HepG2 (cell line): ENCODE data around the gene C16orf89. TPM values are rescaled to one million over a fixed set of nuclear protein-coding genes. Genes with fewer than 3 reads are reported as not detected.
A peak's percentile ranks its signal among the peaks of the same experiment; 100 is the strongest.

Experiments
- ARID2 ChIP-seq: sonication (generic); formaldehyde crosslinking; IDR thresholded peaks from 2 replicates; pipeline ENCODE4 v1.8.1; 2022; ENCODE audit warnings: mild to moderate bottlenecking, missing genetic modification reagents, borderline replicate concordance
- FOXK2 ChIP-seq: fragments of 450-650 bp; IDR thresholded peaks from 2 replicates; pipeline ENCODE4 v1.6.1; 2016
- JUNB ChIP-seq: sonication (generic); formaldehyde crosslinking; IDR thresholded peaks from 2 replicates; pipeline ENCODE4 v1.8.0; 2022; ENCODE audit warnings: missing genetic modification reagents, mild to moderate bottlenecking, borderline replicate concordance
- ZNF773 ChIP-seq: sonication (generic); formaldehyde crosslinking; IDR thresholded peaks from 2 replicates; pipeline ENCODE4 v1.4.0; 2020; ENCODE audit warnings: missing genetic modification reagents, borderline replicate concordance
- ZNF839 ChIP-seq: sonication (generic); formaldehyde crosslinking; IDR thresholded peaks from 2 replicates; pipeline ENCODE4 v1.4.0; 2020; ENCODE audit warnings: missing genetic modification reagents, mild to moderate bottlenecking, borderline replicate concordance
- polyA plus RNA-seq, 8 experiments: library from polyadenylated mRNA; depleted of rRNA in 3 of 8; stranded (reverse) in 7 of 8; unstranded in 1 of 8; fragments of >200 nt; fragmentation: Illumina TruSeq in 4 of 8; extraction: Trizol in 4 of 8; gene quantifications; 2 replicates each; pipeline versions ENCODE4 v1.2.1 to v1.2.3, GENCODE V29; 2011 to 2016; ENCODE audit warnings: low read depth in 4 of 8, missing spikeins in 1 of 8, mixed read lengths in 1 of 8; ENCODE audit not compliant: insufficient read depth in 1 of 8
- total RNA-seq, 5 experiments: library from RNA; depleted of rRNA; stranded (reverse); fragments of >200 nt; fragmentation: Illumina TruSeq; extraction: Trizol; gene quantifications; 2 replicates each; pipeline ENCODE4 v1.2.3, GENCODE V29; 2016; ENCODE audit warnings: low read depth in 1 of 5
- TF ChIP-seq, protein P1 (sequence below), 2 experiments: fragments of 450-650 bp in 1 of 2; sonication (generic) in 1 of 2; formaldehyde crosslinking in 1 of 2; IDR thresholded peaks; 2 replicates each; pipeline versions ENCODE4 v1.6.1 to v1.8.0; 2016 to 2022; ENCODE audit warnings: antibody characterized with exemption in 1 of 2, mild to moderate bottlenecking in 1 of 2, missing genetic modification reagents in 1 of 2
- TF ChIP-seq, protein P2 (sequence below): sonication (generic); formaldehyde crosslinking; IDR thresholded peaks from 2 replicates; pipeline ENCODE4 v1.4.0; 2020; ENCODE audit warnings: mild to moderate bottlenecking, low read depth, missing genetic modification reagents
- TF ChIP-seq, protein P3 (sequence below): sonication (generic); formaldehyde crosslinking; IDR thresholded peaks from 2 replicates; pipeline ENCODE4 v1.4.0; 2020; ENCODE audit warnings: mild to moderate bottlenecking, missing genetic modification reagents, borderline replicate concordance

The C16orf89 gene
- total and polyA plus RNA-seq, 2 of the 13 experiments (the other 11 are each of a cell fraction or from before 2014, with no cell fraction given), result 1.9 to 3.4 TPM

DNA sequence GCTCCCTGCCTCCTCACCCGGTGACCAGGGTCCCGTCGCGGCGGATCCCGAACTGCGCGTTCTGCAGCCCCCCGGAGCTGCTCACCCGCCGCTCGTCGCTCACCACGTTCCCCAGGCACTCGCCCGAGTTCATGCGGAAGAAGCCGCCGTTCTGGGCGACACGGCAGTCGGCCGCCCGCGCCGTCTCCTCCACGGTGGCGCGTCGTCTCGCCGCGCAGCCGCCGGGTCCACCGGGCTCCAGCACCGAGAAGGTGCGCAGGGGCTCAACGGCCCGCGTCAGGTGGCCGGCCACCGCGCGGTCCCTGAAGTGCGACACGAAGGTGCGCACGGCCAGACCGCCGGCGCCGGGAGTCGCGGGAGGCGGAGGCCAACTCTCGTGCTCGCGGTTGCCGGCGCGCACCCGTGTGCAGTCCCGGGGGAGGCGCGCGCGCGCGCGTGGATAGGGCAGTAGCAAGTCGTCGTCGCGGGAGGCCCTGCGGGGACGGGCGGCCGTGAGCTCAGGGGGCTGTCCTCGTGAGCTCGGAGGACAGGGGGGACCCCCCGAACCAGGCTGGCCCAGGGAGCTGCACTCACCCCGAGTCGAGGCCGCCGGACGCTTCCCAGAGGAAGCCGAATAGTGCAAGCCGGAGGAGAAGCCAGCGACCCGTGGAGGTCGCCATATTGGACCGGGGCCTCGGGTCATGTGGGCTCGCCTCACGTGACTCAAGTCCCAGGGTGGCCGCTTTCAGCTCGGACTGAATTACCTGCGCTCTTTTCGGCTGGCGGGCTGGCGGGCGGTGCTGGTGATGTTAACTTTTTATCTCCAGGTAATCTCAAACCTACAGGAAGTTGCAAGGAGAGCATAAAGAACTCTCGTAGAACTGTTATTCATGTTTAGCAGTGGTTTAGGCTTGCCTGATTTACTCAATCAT lies 32.2 kb downstream of the C16orf89 start, which contains the start of gene NAGPA (continued):
- no peak; the same call in 1 of the 2 replicates for TF ChIP-seq FOXK2
- TF ChIP-seq, protein P1, sequence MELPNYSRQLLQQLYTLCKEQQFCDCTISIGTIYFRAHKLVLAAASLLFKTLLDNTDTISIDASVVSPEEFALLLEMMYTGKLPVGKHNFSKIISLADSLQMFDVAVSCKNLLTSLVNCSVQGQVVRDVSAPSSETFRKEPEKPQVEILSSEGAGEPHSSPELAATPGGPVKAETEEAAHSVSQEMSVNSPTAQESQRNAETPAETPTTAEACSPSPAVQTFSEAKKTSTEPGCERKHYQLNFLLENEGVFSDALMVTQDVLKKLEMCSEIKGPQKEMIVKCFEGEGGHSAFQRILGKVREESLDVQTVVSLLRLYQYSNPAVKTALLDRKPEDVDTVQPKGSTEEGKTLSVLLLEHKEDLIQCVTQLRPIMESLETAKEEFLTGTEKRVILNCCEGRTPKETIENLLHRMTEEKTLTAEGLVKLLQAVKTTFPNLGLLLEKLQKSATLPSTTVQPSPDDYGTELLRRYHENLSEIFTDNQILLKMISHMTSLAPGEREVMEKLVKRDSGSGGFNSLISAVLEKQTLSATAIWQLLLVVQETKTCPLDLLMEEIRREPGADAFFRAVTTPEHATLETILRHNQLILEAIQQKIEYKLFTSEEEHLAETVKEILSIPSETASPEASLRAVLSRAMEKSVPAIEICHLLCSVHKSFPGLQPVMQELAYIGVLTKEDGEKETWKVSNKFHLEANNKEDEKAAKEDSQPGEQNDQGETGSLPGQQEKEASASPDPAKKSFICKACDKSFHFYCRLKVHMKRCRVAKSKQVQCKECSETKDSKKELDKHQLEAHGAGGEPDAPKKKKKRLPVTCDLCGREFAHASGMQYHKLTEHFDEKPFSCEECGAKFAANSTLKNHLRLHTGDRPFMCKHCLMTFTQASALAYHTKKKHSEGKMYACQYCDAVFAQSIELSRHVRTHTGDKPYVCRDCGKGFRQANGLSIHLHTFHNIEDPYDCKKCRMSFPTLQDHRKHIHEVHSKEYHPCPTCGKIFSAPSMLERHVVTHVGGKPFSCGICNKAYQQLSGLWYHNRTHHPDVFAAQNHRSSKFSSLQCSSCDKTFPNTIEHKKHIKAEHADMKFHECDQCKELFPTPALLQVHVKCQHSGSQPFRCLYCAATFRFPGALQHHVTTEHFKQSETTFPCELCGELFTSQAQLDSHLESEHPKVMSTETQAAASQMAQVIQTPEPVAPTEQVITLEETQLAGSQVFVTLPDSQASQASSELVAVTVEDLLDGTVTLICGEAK (IDR thresholded peaks at IDR 0.05), result no peak
- TF ChIP-seq, protein P1 (CRISPR knock-in tag; IDR thresholded peaks at IDR 0.05), result peak; percentile 78; the same call in 1 of the 2 replicates
- peak; percentile 84; the same call in 1 of the 2 replicates for TF ChIP-seq ZNF773 (CRISPR knock-in tag)
- TF ChIP-seq, protein P2, sequence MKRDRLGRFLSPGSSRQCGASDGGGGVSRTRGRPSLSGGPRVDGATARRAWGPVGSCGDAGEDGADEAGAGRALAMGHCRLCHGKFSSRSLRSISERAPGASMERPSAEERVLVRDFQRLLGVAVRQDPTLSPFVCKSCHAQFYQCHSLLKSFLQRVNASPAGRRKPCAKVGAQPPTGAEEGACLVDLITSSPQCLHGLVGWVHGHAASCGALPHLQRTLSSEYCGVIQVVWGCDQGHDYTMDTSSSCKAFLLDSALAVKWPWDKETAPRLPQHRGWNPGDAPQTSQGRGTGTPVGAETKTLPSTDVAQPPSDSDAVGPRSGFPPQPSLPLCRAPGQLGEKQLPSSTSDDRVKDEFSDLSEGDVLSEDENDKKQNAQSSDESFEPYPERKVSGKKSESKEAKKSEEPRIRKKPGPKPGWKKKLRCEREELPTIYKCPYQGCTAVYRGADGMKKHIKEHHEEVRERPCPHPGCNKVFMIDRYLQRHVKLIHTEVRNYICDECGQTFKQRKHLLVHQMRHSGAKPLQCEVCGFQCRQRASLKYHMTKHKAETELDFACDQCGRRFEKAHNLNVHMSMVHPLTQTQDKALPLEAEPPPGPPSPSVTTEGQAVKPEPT (CRISPR knock-in tag), result peak; percentile 71; the same call in 1 of the 2 replicates
- TF ChIP-seq JUNB, result 0 out of 2 replicates have a peak, but pooled peaks have one; percentile 48
- peak; percentile 84 for TF ChIP-seq ZNF839 (CRISPR knock-in tag)
- TF ChIP-seq, protein P3, sequence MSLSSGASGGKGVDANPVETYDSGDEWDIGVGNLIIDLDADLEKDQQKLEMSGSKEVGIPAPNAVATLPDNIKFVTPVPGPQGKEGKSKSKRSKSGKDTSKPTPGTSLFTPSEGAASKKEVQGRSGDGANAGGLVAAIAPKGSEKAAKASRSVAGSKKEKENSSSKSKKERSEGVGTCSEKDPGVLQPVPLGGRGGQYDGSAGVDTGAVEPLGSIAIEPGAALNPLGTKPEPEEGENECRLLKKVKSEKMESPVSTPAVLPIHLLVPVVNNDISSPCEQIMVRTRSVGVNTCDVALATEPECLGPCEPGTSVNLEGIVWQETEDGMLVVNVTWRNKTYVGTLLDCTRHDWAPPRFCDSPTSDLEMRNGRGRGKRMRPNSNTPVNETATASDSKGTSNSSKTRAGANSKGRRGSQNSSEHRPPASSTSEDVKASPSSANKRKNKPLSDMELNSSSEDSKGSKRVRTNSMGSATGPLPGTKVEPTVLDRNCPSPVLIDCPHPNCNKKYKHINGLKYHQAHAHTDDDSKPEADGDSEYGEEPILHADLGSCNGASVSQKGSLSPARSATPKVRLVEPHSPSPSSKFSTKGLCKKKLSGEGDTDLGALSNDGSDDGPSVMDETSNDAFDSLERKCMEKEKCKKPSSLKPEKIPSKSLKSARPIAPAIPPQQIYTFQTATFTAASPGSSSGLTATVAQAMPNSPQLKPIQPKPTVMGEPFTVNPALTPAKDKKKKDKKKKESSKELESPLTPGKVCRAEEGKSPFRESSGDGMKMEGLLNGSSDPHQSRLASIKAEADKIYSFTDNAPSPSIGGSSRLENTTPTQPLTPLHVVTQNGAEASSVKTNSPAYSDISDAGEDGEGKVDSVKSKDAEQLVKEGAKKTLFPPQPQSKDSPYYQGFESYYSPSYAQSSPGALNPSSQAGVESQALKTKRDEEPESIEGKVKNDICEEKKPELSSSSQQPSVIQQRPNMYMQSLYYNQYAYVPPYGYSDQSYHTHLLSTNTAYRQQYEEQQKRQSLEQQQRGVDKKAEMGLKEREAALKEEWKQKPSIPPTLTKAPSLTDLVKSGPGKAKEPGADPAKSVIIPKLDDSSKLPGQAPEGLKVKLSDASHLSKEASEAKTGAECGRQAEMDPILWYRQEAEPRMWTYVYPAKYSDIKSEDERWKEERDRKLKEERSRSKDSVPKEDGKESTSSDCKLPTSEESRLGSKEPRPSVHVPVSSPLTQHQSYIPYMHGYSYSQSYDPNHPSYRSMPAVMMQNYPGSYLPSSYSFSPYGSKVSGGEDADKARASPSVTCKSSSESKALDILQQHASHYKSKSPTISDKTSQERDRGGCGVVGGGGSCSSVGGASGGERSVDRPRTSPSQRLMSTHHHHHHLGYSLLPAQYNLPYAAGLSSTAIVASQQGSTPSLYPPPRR (CRISPR knock-in tag), result peak; percentile 74; the same call in 1 of the 2 replicates
- TF ChIP-seq ARID2 (CRISPR knock-in tag), result peak; percentile 3; the same call in 1 of the 2 replicates
